GM23338 (cell line): ENCODE measurements around the gene NEFH.

ENCODE experiments used
- EZH2 ChIP-seq: fragments of 200-600 bp; sonication (generic); IDR thresholded peaks from one replicate; pipeline ENCODE4 v1.8.0; 2017; ENCODE audit warnings: antibody characterized with exemption, mild to moderate bottlenecking, low read depth; ENCODE audit not compliant: unreplicated experiment
- POLR2AphosphoS5 ChIP-seq: IDR thresholded peaks from 2 replicates; pipeline ENCODE4 v1.6.1; 2016; ENCODE audit warnings: antibody characterized with exemption, low read depth
- TF ChIP-seq, protein P1 (sequence below), 2 experiments: fragments of 200-600 bp in 1 of 2; sonication (generic) in 1 of 2; conservative IDR thresholded peaks; 2 replicates each; pipeline versions ENCODE4 v1.5.1 to v1.6.1; 2016 to 2017; ENCODE audit warnings: antibody characterized with exemption in 2 of 2, low read depth in 2 of 2, mild to moderate bottlenecking in 2 of 2, moderate library complexity in 1 of 2
- TF ChIP-seq, protein P2 (sequence below): fragments of 250-450 bp; sonication (Bioruptor Pico); IDR thresholded peaks from 2 replicates; pipeline ENCODE4 v1.5.0; 2020; ENCODE audit warnings: mild to moderate bottlenecking, moderate library complexity

- TF ChIP-seq, protein P1, sequence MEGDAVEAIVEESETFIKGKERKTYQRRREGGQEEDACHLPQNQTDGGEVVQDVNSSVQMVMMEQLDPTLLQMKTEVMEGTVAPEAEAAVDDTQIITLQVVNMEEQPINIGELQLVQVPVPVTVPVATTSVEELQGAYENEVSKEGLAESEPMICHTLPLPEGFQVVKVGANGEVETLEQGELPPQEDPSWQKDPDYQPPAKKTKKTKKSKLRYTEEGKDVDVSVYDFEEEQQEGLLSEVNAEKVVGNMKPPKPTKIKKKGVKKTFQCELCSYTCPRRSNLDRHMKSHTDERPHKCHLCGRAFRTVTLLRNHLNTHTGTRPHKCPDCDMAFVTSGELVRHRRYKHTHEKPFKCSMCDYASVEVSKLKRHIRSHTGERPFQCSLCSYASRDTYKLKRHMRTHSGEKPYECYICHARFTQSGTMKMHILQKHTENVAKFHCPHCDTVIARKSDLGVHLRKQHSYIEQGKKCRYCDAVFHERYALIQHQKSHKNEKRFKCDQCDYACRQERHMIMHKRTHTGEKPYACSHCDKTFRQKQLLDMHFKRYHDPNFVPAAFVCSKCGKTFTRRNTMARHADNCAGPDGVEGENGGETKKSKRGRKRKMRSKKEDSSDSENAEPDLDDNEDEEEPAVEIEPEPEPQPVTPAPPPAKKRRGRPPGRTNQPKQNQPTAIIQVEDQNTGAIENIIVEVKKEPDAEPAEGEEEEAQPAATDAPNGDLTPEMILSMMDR (conservative IDR thresholded peaks at IDR 0.05; ENCODE audit: low read depth in 2 of 2) = no peak
- TF ChIP-seq, protein P2, sequence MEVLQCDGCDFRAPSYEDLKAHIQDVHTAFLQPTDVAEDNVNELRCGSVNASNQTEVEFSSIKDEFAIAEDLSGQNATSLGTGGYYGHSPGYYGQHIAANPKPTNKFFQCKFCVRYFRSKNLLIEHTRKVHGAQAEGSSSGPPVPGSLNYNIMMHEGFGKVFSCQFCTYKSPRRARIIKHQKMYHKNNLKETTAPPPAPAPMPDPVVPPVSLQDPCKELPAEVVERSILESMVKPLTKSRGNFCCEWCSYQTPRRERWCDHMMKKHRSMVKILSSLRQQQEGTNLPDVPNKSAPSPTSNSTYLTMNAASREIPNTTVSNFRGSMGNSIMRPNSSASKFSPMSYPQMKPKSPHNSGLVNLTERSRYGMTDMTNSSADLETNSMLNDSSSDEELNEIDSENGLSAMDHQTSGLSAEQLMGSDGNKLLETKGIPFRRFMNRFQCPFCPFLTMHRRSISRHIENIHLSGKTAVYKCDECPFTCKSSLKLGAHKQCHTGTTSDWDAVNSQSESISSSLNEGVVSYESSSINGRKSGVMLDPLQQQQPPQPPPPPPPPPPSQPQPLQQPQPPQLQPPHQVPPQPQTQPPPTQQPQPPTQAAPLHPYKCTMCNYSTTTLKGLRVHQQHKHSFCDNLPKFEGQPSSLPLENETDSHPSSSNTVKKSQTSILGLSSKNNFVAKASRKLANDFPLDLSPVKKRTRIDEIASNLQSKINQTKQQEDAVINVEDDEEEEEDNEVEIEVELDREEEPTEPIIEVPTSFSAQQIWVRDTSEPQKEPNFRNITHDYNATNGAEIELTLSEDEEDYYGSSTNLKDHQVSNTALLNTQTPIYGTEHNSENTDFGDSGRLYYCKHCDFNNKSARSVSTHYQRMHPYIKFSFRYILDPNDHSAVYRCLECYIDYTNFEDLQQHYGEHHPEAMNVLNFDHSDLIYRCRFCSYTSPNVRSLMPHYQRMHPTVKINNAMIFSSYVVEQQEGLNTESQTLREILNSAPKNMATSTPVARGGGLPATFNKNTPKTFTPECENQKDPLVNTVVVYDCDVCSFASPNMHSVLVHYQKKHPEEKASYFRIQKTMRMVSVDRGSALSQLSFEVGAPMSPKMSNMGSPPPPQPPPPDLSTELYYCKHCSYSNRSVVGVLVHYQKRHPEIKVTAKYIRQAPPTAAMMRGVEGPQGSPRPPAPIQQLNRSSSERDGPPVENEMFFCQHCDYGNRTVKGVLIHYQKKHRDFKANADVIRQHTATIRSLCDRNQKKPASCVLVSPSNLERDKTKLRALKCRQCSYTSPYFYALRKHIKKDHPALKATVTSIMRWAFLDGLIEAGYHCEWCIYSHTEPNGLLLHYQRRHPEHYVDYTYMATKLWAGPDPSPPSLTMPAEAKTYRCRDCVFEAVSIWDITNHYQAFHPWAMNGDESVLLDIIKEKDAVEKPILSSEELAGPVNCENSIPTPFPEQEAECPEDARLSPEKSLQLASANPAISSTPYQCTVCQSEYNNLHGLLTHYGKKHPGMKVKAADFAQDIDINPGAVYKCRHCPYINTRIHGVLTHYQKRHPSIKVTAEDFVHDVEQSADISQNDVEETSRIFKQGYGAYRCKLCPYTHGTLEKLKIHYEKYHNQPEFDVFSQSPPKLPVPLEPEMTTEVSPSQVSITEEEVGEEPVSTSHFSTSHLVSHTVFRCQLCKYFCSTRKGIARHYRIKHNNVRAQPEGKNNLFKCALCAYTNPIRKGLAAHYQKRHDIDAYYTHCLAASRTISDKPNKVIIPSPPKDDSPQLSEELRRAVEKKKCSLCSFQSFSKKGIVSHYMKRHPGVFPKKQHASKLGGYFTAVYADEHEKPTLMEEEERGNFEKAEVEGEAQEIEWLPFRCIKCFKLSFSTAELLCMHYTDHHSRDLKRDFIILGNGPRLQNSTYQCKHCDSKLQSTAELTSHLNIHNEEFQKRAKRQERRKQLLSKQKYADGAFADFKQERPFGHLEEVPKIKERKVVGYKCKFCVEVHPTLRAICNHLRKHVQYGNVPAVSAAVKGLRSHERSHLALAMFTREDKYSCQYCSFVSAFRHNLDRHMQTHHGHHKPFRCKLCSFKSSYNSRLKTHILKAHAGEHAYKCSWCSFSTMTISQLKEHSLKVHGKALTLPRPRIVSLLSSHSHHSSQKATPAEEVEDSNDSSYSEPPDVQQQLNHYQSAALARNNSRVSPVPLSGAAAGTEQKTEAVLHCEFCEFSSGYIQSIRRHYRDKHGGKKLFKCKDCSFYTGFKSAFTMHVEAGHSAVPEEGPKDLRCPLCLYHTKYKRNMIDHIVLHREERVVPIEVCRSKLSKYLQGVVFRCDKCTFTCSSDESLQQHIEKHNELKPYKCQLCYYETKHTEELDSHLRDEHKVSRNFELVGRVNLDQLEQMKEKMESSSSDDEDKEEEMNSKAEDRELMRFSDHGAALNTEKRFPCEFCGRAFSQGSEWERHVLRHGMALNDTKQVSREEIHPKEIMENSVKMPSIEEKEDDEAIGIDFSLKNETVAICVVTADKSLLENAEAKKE (CRISPR knock-in tag) = no peak
- TF ChIP-seq EZH2 = no peak
- no peak for TF ChIP-seq POLR2AphosphoS5
Observed at GRCh38 chr22:29458551-29458950, 21.5 kb upstream of the NEFH start.
